T-helper 2 cell treated with Interferon-gamma antibody and Interleukin-4, amounts not matched to agents 100 ng/mL and 5 ng/mL, for 36 hours (primary cell): ENCODE results near the gene RNF207. TPM values are rescaled to one million over a fixed set of nuclear protein-coding genes. Genes with fewer than 3 reads are reported as not detected.

ENCODE experiments used
- intact Hi-C: fragments of 100-400 bp; cut with micrococcal nuclease; formaldehyde crosslinking; loops from one replicate; pipeline ENCODE4 v1.15.1; 2023
- total RNA-seq: library from RNA; stranded (reverse); gene quantifications from 2 replicates; pipeline ENCODE4 v1.2.3, GENCODE V29; 2022

The RNF207 gene
- total RNA-seq, 1 donor from 2014 or later, result 36.3 TPM

- intact Hi-C loops, result no loop called here
These were observed 31.1 kb upstream of the RNF207 start for GRCh38 chr1:6174621-6175410.

GRCh38 chr1:6175411-6175828 lies 30.5 kb upstream of the RNF207 start:
- intact Hi-C loops, result no loop called here

GRCh38 chr1:6176779-6177178 lies 29.1 kb upstream of the RNF207 start:
- intact Hi-C loops, result no loop called here

- intact Hi-C loops, result no loop called here
These were observed 28.1 kb upstream of the RNF207 start for GRCh38 chr1:6177681-6178380.

GRCh38 chr1:6178751-6179563 lies 27.0 kb upstream of the RNF207 start:
- intact Hi-C loops, result no loop called here

GRCh38 chr1:6179564-6180175 lies 26.2 kb upstream of the RNF207 start:
- intact Hi-C loops, result no loop called here

GRCh38 chr1:6180268-6180706 lies 25.6 kb upstream of the RNF207 start, which contains the start of gene CHD5:
Gene CHD5, minus strand, starts transcription at chr1:6180321. Its CDS starts 298 bp downstream, at chr1:6180023.
- intact Hi-C loops, result no loop called here

- intact Hi-C loops, result no loop called here
These were observed 25.1 kb upstream of the RNF207 start for GRCh38 chr1:6180707-6181311.

GRCh38 chr1:6181347-6181770 lies 24.6 kb upstream of the RNF207 start:
- intact Hi-C loops, result no loop called here

- intact Hi-C loops, result no loop called here
These were observed 22.4 kb upstream of the RNF207 start for GRCh38 chr1:6183520-6183989.

- intact Hi-C loops, result no loop called here
These were observed 21.7 kb upstream of the RNF207 start for GRCh38 chr1:6184083-6184783.

- intact Hi-C loops, result no loop called here
These were observed 20.8 kb upstream of the RNF207 start for GRCh38 chr1:6185151-6185550.

- intact Hi-C loops, result no loop called here
These were observed 20.1 kb upstream of the RNF207 start for GRCh38 chr1:6185635-6186382.

GRCh38 chr1:6188466-6188865 lies 17.5 kb upstream of the RNF207 start:
- intact Hi-C loops, result no loop called here

- intact Hi-C loops, result no loop called here
These were observed 14.0 kb upstream of the RNF207 start for GRCh38 chr1:6191968-6192367.

- intact Hi-C loops, result loop anchor here (2.0 kb wide), 3 partner anchors 161 to 205 kb away; partner anchors contain the start of gene NPHP4
These were observed 8.0 kb upstream of the RNF207 start for GRCh38 chr1:6197746-6198427.

GRCh38 chr1:6198646-6199297 lies 7.1 kb upstream of the RNF207 start:
- intact Hi-C loops, result loop anchor here (1.0 to 2.0 kb wide), 4 partner anchors 37 to 206 kb away; partner anchors contain the start of genes ICMT and NPHP4
